Vagina (tissue), 2 donors: ENCODE results near the gene RASGRP1.

Experiments used
- CTCF ChIP-seq, 3 experiments: fragments of 450-650 bp in 2 of 3; fragments of 200-600 bp in 1 of 3; sonication (generic) in 1 of 3; IDR thresholded peaks; one replicate each; pipeline ENCODE4 v1.5.1; 2017 to 2019; ENCODE audit warnings: antibody characterized with exemption in 3 of 3, mild to moderate bottlenecking in 2 of 3, moderate library complexity in 2 of 3
- POLR2A ChIP-seq, 2 donors: fragments of 450-650 bp; IDR thresholded peaks; one replicate each; pipeline ENCODE4 v1.6.1; 2017; ENCODE audit warnings: antibody characterized with exemption in 2 of 2, mild to moderate bottlenecking in 2 of 2, moderate library complexity in 2 of 2
- POLR2AphosphoS5 ChIP-seq, 2 donors: sonication (generic); formaldehyde crosslinking; IDR thresholded peaks; one replicate each; pipeline ENCODE4 v1.9.0; 2017; ENCODE audit warnings: antibody characterized with exemption in 2 of 2, mild to moderate bottlenecking in 2 of 2, low read depth in 1 of 2; ENCODE audit not compliant: insufficient read depth in 1 of 2

DNA sequence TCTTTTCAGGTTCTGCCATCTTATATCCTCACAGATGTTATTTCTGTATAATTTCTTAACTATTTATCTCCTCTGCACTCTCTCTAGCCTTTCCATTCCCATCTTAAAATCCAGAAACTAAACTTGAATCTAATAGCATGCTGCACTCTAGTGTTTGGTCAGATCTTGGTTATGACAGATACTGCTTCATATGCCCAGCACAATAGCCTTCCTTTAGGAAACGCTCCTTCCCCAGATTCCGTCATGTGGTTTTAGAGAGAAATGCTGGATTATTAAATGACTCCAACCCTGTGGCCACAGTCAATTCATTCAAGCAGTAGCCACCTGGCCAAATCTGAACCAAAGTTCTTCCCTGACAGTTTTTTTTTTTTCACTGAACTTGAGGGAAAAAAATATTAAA is 19.4 kb downstream of the RASGRP1 start:
- TF ChIP-seq POLR2A (IDR thresholded peaks at IDR 0.05) (no peak), CTCF (IDR thresholded peaks at IDR 0.05) (no peak), POLR2AphosphoS5 (IDR thresholded peaks at IDR 0.05; ENCODE audit: insufficient read depth in 1 of 2, low read depth in 1 of 2) (no peak)
